Measurements from ENCODE around the gene SLC26A2.

Gene SLC26A2

DNA sequence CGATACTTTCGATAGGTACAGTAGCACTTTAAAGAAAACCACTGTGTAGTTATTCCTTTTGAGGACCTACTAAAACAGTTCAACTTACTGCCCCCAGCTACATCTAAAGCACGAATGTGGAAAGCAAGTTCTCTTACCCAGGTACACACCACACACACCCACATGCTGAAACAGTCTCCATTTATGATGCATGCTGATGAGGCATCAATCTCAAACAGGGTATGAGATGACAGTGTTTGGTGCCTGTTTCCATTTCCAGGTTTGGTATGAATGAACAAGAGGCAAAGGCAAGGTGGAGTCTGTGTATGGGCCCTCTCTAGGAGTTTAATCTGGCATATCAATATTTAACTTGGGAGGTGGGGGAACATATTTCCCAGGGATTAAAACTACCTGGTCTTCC, 53.9 kb downstream of the SLC26A2 start:
- TF ChIP-seq, protein P1, sequence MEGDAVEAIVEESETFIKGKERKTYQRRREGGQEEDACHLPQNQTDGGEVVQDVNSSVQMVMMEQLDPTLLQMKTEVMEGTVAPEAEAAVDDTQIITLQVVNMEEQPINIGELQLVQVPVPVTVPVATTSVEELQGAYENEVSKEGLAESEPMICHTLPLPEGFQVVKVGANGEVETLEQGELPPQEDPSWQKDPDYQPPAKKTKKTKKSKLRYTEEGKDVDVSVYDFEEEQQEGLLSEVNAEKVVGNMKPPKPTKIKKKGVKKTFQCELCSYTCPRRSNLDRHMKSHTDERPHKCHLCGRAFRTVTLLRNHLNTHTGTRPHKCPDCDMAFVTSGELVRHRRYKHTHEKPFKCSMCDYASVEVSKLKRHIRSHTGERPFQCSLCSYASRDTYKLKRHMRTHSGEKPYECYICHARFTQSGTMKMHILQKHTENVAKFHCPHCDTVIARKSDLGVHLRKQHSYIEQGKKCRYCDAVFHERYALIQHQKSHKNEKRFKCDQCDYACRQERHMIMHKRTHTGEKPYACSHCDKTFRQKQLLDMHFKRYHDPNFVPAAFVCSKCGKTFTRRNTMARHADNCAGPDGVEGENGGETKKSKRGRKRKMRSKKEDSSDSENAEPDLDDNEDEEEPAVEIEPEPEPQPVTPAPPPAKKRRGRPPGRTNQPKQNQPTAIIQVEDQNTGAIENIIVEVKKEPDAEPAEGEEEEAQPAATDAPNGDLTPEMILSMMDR (IDR thresholded peaks at IDR 0.05; ENCODE audit: low read length, missing control alignments): no peak
- DNase-seq (ENCODE audit: low read depth): no peak
- no peak overlapping the region for H3K4me3 ChIP-seq (replicated peaks; ENCODE audit: low read depth, low read length)

DNA sequence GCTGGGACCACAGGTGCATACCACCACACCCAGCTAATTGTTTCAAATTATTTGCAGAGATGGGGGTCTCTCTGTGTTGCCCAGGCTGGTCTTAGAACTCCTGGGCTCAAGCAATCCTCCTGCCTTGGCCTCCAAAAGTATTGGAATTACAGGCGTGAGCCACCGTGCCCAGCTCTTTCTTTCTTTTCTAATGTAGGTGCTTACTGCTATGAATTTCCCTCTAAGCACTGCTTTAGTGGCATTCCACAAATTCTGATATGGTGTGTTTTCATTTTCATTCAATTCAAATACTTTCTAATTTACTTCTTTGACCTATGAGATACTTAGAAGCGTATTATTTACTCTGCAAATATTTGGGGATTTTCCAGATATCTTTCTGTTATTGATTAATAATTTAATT, 54.9 kb downstream of the SLC26A2 start:
- no peak for DNase-seq (ENCODE audit: low read depth)
- no peak overlapping the region for H3K4me3 ChIP-seq (replicated peaks; ENCODE audit: low read depth, low read length)
- TF ChIP-seq, protein P1 (IDR thresholded peaks at IDR 0.05; ENCODE audit: low read length, missing control alignments): no peak

DNA sequence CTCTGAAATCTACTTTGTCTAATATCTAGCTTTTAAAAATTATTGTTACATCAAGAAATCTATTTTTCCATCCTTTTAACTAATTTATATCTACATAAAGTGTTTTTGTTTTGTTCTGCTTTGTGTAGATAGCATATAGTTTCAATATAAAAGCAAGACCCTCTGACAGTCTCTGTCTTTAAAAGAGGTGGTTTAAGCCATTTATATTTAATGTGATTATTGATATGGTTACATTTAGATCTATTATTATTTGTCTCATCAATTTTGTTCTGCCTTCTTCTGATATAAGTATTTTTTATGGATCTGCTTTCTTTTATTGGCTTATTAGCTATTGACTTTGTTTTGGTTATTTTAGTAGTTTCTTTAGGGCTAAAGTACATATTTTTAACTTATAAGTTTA, 56.0 kb downstream of the SLC26A2 start:
- TF ChIP-seq, protein P1 (IDR thresholded peaks at IDR 0.05; ENCODE audit: low read length, missing control alignments): no peak
- DNase-seq (ENCODE audit: low read depth): no peak
- H3K4me3 ChIP-seq (replicated peaks; ENCODE audit: low read depth, low read length): no peak overlapping the region

DNA sequence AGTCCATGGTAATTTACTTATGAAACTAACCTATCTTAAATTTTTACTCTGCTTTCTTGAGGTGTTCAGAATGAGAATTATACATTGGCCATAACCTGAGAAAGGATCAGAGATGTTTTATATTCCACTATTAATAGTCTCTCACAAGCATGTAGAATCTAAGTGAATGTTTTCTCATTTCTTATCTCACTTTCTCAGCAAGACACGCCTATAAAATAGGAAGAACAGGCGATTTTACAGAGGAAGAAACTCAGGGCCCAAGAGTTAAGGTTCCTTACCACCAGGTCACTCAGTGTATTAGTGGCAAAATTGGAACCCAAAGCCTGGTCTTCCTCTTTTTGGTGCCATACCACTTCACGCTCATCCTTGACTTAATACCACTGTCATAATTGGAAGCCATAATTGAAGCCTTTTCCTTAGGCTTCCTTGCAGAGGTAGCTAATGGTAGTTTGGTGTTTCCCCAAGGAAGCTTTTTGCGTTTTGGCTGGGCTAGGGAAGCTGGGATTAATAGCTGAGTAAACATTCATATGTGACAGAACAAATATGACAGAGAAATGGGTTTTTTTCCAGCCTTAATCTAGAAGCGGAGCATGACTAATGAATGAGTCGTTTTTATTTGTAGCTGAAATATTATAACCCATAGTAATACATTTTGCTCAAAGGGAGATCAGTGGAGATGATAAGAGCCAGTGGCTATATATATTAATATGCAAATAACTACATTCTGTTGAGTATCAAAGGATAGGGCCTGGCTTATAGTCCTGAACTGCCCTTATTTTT, 56.9 kb downstream of the SLC26A2 start:
- no peak overlapping the region for H3K4me3 ChIP-seq (replicated peaks; ENCODE audit: low read depth, low read length)
- TF ChIP-seq, protein P1 (IDR thresholded peaks at IDR 0.05; ENCODE audit: low read length, missing control alignments): no peak
- peak; percentile 32 for DNase-seq (ENCODE audit: low read depth)

DNA sequence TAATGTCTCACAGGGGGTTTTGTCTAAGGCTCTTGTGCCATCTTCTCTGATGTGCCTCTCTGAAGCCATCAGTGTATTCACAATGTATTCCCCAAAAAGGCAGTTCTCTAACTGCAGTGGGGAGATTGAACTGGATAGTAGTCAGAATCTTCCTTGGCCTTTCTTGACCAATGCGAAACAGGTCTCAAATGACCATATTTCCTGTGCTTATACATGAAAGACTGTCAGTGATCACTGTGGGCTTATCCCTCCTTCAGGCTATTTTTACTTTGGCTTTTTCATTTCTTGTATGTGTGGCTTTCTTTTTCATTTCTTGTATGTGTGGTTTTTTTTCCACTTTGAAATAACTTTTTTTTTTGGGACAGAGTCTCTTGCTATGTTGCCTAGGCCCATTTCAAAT, 59.7 kb downstream of the SLC26A2 start:
- TF ChIP-seq, protein P1 (IDR thresholded peaks at IDR 0.05; ENCODE audit: low read length, missing control alignments): no peak
- H3K4me3 ChIP-seq (replicated peaks; ENCODE audit: low read depth, low read length): no peak overlapping the region
- no peak for DNase-seq (ENCODE audit: low read depth)

DNA sequence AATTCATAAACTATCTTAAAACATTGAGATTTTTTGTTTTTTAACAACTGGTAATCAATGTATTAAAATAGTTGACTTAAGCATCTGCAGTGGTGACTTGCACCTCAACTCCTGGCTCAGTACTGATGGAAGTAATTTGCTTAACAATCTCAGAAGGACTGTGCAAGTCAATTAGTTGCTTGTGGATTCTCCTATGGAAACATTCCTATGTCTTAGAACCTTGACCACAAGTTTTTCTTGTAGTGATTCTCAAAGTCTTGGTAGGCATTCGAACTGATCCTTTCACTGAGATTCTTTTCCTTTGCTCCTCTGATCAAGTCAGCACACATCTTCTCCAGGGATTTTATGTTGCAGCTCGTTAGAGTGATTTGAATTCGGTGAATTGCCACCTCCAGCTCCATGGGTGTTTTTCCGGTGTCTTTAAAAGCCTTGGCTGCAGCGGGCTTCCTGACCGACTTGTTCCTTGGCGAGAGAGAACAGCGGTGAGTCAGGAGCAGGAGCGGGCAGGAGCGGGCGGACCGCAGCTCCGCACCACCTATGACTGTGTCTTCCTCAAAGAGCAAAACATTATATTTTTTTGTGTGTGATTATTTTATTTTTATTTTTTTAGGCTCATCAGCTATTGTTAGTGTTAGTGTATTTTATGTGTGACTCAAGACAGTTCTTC, 61.1 kb downstream of the SLC26A2 start:
- H3K4me3 ChIP-seq (replicated peaks; ENCODE audit: low read depth, low read length): no peak overlapping the region
- peak; percentile 73 for DNase-seq (ENCODE audit: low read depth)
- TF ChIP-seq, protein P1 (IDR thresholded peaks at IDR 0.05; ENCODE audit: low read length, missing control alignments): no peak

Measured in fibroblast of pulmonary artery (primary cell).